Inflammatory macrophage (primary cell): ENCODE measurements around the gene GPR137.

Experiments used
- DNase-seq, 2 donors: peaks; one replicate each; pipeline ENCODE4 v3.0.0-alpha.2; 2020 to 2022

GPR137 gene

GRCh38 chr11:64249563-64250414 is 35.9 kb upstream of the GPR137 start:
- DNase-seq = no peak

GRCh38 chr11:64250415-64251015 is 35.1 kb upstream of the GPR137 start:
- DNase-seq = no peak

- peak; percentile 54 to 73 for DNase-seq
These were observed 34.5 kb upstream of the GPR137 start, which contains the start of gene PLCB3 for GRCh38 chr11:64251016-64251752. TSS of gene PLCB3 (plus strand) at chr11:64251530. CDS start at chr11:64251650, 120 bp downstream.

- DNase-seq = no peak
These were observed 34.0 kb upstream of the GPR137 start for GRCh38 chr11:64251753-64252002.

- DNase-seq = peak; percentile 30 to 62
These were observed 33.4 kb upstream of the GPR137 start for GRCh38 chr11:64252003-64252872.

- DNase-seq = no peak
These were observed 32.6 kb upstream of the GPR137 start for GRCh38 chr11:64253043-64253442.

GRCh38 chr11:64253481-64253880 is 32.2 kb upstream of the GPR137 start:
- no peak for DNase-seq

- no peak for DNase-seq
These were observed 31.3 kb upstream of the GPR137 start for GRCh38 chr11:64254326-64254725.

- DNase-seq = no peak
These were observed 30.2 kb upstream of the GPR137 start for GRCh38 chr11:64255135-64256128.

GRCh38 chr11:64256300-64256699 is 29.3 kb upstream of the GPR137 start:
- no peak for DNase-seq

GRCh38 chr11:64258356-64258755 is 27.3 kb upstream of the GPR137 start:
- no peak for DNase-seq

- DNase-seq = no peak
These were observed 26.6 kb upstream of the GPR137 start for GRCh38 chr11:64258946-64259532.

- DNase-seq = no peak
These were observed 26.0 kb upstream of the GPR137 start for GRCh38 chr11:64259533-64260067.

GRCh38 chr11:64260147-64260708 is 25.4 kb upstream of the GPR137 start:
- DNase-seq = no peak

GRCh38 chr11:64261556-64262080 is 24.0 kb upstream of the GPR137 start:
- no peak for DNase-seq

GRCh38 chr11:64262271-64263002 is 23.2 kb upstream of the GPR137 start:
- DNase-seq = no peak

- DNase-seq = no peak
These were observed 22.4 kb upstream of the GPR137 start for GRCh38 chr11:64263021-64263946.

GRCh38 chr11:64263947-64264317 is 21.7 kb upstream of the GPR137 start:
- DNase-seq = no peak
